Measurements from ENCODE around the gene ZNF423.
"Not testable (repeated sequence)": the region's sequence is repeated elsewhere in the genome, so short reads cannot be mapped to it uniquely, and the experiment has no call there.

The ZNF423 gene

DNA sequence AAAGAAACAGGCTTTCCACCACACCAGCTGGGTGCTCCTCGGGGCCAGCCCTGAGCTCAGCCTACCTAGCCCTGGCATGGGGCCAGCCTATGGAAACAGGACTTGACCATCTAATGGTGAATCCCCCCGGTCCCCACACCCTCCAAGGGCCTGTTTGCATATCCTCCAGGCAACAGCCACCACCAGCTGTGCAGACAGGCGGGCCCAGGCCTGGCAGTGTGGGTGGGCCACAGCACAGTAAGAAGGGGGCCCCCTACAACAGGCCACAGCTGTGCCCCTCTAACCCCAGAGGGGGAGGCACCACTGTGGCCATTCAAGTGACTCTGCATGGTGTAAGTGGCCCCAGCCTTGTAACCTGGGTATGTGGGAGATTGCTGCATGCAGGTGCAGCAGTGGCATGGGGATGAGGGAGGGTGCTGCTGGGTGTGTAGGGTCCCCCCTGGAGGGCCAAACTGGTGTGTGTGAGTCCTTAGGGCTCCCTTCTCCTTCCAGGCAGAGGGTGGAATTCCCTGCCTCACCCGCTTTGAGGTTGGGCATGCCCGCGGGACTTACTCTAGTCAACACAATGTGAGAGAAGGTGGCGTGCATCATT lies 334.1 kb downstream of the ZNF423 start:
- no peak for DNase-seq

DNA sequence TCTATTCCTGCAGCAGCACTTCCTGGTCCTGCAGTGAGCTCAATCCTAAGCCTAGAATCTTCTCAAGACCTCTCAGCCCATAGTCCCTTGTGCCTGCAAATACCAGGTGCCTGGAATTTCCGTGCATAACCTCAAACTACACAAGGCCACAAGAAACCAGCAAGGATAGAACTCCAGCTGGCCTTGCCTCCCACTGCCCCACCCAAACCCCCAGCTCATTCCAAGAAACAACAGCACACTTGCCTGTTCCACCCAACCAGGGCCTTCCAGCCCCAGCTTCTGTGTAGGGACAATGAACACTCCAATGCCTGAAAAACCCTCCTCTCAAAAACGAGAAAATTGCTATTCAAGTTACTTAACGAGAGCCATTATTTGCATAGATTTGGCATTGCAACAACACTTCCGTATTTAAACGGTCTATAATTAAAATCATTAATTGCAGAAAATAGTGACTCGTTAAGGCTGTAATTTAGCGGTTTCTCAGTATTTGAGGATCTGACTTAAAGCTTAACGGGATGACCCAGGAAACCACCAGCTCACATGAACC lies 335.3 kb downstream of the ZNF423 start:
- no peak for DNase-seq

DNA sequence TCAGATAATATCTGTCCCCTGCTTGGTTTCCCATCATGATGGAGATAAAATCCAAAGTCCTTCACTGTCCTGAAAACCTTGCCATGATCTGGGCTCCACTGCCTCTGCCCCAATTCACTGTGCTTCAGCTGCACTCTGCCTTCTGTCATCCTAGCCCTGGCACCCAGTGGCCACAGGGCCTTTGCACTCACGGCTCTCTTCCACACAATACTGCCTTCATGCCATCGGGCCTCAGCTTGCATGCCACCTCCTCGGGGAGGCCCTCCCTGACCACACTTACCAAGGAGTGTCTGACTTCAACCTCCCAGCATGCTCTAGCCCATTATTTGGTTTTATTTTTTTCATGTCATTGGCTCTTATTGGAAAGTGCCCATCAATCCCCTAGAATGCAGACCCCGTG lies 336.2 kb downstream of the ZNF423 start:
- no peak for DNase-seq

DNA sequence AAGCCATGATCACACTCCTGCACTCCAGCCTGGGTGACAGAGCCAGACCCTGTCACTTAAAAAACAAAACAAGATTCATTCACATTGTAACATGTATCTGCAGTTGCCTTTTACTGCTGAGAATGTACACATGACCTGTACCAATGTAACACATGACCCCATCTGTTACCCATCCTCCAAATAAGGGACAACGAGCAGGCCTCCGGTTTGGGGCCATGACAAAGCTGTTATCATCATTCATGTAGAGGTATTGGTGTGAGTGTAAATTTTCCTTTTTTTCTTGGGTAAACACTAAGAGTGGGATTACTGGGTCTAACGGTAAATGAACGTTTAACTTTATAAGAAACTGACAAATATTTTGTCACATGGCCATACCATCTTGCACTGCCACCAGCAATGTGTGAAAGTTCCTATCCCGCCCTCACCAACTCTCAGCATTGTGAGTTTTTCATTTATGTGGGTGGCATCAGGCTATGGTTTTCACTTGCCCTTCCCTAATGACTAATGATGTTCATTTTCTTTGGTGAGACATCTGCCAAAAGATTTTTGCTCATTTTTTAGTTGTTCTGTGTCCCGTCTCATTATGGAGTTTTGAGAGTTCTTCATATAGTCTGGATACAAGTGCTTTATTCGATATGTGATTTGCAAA lies 336.8 kb downstream of the ZNF423 start:
- no peak for DNase-seq

DNA sequence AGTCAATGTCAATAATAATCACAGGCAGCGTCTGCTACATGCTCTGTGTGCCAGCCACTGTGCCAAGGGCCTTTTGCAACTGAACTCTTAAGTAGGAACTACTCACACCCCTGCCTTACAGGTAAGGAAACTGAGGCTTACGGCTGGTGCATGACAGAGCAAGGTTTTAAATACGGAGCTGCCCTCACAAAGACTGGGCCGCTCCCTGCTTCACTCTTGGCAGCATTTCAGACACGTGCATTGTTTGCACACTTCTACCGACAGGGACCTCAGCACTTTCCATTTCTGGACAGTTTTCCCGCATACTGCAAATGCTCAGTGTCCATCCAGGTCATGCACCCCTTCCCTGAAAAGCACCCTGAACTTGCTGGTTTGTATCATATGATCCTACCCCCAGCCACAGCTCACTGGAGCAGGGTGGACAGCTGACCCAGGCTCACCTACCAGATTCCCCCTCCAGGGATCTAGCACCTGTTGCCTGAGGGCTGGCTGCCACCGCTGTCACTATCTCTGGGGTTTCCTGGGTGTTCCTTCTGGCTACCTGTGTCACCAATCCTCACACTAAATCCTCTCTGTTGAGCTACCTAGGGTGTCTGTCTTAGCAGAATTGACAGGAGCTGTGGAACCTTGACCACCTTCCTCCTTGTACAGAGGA lies 339.4 kb downstream of the ZNF423 start:
- DNase-seq, result no peak

DNA sequence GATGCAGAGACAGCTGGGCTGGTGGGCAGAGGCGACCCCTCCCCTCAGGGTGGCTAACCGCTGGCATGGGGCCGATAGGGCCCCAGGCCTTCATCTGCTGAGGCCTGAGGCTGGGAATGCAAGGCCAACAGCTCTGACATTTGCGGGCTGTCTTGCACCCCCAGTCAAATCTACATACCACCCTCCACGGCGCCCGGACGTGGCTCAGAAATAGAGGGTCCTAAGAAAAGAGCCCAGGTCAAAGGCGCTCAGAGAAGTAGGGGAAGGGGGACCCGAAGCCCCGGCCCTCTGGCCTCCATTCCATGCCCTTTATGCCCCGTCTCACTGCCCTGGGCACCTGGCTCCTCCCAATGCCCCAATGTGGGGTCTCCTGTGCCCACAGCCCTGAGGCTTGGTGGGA lies 340.1 kb downstream of the ZNF423 start:
- DNase-seq, result no peak

DNA sequence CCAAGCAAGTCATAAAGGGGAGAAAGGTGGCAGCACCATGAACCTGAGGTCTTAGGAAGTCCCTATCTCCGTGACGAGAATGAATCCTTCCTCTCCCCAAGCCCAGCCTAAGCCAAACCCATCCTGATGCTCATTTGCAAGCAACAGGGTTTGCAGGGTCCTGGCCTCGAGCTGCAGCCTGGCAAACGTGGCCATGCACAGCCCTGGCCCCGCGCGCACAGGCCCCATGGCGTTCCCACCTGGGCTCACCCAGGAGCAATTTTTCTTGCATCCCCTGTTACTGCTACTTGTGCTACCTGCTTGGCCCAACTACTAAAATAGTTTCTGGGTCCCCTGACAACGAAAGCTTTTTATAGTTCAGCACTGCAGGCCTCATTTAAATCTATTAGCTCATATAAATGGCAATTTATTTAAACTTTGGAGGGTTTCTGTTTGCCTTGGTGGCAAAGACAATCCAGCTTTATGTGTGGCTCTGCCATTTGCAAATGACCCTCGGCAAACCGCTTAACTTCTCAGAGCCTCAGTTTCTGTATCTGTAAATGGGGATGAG lies 340.8 kb downstream of the ZNF423 start:
- DNase-seq, result no peak

DNA sequence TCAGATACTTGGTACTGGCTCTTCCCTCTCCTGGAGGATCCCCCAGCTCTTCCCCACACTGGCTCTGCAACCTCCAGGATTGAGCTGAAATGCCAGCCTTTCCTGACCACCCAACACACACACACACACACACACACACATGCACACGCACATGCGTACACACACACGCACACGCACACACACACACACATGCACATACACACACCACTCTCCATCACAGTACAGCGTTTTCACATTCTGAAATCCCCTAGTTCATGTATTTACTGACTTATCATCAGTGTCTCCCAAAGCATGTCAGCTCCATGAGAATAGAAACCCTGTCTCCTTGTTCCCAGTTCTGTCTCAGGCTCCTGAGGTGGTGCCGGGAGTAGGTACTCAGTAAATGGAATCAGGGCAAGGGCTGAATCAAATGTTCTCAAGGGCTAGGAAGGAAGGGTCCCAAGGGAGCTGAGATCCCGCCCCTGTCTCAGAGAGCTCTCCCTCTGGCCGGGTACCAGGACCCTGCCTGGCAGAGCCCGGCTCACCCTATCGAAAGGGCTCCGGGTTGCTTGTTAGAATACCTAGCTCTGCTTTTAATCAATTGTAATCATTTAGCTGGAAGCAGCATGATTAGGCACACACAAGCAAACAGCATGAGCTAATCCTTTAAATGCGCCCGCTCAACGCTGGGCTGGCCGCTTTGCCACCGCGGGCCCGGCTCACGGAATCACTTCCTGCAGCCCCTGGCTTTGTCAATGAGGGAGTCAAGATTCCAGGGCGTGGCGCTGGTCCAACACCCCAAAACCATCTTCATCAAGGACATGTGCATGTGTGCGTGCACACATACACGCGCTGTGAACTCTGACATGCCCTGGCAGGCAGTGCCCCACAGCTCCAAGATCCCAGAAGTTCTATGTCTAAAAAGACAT lies 341.6 kb downstream of the ZNF423 start:
- DNase-seq, result no peak

DNA sequence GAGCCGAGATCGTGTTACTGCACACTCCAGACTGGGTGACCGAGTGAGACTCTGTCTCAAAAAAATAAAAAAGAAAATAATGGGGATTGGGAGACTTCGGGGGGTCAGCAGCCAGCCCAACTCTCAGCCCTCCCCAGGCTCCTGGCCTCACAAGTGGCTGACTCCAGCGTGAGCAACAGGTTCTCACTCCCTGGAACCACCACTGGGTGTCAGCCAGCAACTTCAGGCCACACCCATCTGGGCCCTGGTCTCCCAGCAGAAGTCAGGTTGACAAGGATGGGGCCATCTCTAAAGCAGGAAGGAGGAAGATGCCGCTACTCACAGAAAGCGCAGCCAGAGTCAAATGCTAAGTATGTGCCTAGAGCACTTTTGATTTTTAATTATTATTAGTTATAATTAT lies 342.9 kb downstream of the ZNF423 start:
- DNase-seq, result peak in 1 of 2 donors; percentile 3

DNA sequence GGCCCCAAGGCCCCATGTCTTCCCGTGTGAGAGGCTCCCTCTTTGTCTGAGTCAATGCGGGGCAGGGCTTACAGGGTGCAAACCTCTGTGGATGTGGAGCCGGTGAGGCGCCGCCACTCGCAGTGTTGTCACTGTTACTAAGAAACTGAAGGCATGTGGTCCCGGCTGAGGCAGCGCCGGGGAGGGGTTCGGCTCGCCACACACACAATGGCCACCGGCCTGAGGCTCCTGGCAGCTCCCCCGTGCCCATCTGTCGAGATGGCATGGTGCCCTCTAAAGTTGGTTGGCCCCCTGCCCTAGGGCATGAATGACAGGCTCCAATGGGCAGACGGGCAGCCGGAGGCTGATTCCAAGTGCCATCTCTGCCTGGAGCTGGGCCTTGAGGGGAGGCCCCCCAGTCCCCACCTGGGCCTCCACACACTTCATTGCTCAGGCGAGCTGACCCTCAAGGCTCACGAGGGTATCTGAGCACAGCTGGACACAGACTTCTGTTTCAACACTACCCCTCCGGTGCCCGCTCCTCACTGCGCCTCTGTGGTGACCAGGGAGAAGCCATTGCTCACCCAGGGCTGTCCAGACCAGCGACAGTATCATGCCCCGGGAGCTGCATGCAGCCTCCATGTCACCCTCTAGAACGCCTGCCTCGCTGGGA lies 345.1 kb downstream of the ZNF423 start:
- no peak for DNase-seq

DNA sequence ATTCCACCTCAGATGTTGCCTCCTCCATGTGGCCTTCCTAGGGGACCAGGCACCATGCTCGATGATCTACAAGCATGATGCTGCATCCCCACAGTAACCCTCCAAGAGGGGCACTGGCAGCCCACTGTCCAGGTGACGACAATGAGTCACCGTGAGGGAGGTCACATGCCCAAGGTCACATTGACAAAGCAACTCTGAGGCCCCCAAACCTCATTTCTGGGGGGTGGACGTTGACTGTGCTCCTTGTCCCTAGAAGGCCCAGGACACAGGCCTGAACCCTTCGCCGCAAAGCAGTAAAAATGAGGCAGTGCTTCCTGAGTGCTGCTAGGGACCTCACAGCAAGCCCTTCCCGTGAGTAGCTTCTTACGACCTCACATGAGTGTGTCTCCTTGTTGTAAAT lies 345.8 kb downstream of the ZNF423 start:
- DNase-seq, result no peak

DNA sequence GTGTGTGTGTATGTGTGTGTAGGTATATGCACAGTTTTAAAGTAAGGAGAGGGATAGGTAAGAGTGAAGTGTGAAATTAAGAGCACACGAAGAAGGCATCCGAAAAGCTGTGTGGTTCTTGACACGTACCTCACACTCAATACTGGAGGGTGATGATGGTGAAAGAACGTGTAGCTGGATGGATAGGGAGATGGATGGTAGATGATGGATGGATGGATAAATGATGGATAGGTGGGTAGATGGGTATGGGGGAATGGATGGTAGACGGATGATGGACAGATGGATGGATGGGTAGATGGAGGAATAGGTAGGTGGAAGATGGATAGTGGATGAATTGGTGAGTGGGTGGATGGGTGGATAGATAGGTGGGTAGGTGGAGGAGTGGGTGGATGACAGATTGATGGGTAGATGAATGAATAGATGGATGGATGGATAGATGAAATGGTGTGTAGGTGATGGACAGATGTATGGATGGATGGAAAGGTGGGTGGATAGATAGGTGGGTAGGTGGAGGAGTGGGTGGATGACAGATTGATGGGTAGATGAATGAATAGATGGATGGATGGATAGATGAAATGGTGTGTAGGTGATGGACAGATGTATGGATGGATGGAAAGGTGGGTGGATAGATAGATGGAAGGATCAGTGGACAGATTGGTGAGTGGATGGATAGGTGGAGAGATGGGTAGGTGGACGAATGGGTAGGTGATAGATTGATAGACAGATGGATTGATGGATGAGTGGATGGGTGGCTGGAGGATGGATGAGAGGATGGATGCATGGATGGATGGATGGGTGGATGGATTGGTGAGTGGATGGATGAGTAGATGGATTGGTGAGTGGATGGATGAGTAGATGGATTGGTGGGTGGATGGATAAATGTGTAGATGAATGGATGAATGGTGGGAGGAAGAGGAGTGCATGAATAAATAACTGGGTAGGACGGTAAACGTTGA lies 349.6 kb downstream of the ZNF423 start:
- DNase-seq, result not testable (repeated sequence)

DNA sequence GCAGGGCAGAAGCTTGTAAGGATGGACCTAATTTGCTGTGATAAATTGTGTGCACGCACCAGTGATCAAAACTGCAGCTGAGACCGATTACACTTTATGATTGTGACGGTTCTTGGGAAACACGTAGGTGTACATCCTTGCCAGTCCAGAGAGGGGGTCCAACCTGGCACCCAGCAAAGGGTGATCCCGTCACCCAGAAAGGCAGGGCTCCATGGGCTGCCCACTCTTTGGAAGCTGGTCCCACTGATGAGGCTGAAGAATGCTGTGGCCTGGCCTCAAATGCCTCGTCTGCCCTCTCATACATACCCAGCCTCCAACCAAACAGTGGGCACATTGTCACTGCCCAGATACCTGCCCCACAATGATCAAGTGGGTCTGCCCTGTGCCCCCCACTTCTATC lies 350.4 kb downstream of the ZNF423 start:
- DNase-seq, result no peak

DNA sequence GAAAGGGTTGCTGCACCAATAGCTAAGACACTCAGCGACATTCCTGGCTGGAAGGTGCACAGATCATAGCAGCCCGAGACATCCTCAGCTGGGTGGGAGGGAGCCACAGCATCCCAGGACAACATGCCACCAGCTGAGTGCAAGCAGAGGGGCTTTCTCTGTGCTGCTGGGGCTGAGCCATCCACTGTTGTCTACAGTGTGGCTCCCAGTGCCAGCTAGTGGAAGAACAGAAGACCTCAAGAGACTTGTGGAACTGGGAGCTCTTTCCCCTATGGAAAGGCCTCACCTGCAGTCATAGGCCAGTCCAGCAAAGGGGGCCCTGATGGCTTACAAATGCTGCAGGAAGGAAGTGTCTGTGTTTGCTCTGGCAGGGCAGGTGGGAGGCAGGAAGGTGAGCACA lies 351.3 kb downstream of the ZNF423 start:
- DNase-seq, result no peak

DNA sequence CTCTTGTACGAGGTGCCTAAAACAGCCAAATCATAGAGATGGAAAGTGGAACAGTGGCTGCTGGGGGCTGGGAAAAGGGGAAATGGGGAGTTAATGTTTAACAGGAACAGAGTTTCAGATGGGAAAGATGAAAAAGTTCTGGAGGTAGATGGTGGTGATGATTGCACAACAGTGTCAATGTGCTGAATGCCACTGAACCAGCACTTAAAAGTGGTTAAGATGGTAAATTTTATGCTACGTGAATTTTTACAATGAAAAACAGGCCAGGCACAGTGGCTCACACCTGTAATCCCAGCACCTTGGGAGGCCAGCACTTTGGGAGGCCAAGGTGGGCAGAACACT lies 351.9 kb downstream of the ZNF423 start:
- no peak for DNase-seq

DNA sequence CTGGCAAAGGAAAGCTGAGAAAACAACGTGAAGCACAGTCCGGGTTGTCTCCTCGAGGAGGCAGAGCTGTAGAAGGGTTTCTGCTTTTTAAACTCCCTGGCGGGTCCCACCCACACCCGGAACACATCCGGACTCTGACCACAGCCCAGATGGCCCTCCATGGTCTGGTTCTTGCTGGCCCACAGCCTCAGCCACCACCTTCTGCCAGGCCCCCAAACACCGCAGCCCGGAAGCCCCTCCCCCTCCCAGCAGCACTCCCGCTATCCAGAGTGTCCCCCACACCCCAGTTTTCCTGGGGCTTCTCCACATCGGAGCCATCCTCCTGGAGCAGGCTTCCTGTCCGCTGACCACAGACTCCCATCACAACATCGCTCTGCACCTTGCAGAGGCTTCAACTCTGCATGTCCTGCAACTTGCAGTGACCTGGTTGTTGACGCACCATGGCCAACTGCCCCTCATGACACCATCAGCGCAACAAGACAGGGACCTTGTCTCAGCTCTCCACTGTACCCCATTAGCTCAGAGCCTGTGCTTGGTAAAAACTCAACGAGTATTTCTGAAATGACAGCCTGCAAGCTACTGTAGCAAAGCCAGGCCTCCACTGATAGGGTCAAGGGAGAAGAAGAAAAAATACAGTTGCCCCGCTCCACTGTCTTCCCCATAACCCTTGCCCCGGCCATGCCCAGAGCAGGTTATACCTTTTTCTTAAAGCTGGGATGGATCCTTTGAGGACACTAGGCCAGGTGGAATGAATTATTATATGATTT lies 352.5 kb downstream of the ZNF423 start:
- DNase-seq, result peak in 1 of 2 donors; percentile 23

DNA sequence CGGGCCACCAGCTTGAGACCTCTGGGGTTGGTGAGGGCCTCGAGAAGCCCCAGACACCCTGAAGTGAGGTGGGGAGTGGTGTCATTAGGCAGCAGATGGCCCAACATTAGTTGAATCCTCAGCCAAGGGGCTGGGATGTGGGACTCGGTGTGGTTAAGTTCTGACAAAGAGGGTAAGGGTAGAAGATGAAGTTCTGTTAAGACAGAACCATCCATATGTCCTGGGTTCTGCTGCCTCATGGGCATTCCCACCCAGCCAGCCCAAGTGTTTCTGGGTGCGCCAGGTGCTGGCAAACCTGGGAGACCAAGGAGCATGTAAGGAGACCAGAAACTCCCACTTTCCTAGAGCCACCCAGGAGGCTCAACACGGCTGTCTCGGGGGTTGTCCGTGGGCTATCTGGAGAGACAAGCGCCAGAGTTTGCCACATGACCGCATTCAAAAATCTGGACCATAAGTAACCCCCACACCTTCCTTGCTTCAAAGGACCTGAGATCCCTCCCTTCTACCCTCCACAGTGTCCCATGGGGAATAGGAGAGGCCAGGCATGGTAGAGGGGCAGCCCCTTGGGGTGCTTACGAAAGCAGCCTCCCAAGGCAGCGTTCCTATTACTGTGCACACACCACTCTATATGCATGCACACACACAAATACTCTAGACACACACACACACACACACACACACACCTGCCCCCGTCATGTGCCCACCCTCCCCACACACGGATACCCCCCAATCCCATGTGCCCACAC lies 353.6 kb downstream of the ZNF423 start:
- no peak for DNase-seq

DNA sequence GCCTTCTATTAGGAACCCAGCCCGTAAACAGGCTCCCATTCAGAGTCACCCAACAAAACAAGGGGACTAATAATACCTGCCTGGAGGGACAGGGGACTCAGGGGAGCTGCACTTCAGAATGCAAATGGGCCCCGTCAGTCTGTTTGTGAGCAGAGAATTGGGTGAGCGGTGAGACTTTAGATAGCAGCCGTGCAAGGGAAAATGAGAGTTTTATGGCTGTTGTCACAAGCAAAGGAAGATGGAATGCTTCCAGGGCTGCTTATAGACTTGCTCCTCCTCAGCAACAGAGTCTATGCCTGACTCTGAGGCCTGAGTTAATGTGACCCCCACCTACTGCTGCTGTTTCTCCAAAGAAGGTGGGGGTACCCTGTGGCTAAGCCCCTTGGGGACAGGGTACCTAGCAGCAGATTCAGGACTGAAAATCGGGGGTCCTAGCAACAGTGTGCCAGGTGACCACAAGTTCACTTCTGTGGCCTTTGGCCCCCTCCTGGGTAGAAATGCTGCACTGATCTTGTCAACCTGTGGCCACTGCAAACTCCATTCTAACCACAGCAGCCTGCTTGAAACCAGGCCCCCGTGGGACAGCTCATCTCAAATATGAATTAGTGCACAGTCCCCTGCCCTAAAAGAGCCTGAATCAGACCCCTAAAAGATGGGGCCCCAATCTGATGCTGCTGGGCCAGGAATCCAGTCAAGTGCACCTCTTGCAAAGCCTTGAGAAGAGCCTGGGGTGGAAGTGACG lies 355.9 kb downstream of the ZNF423 start:
- DNase-seq, result no peak

DNA sequence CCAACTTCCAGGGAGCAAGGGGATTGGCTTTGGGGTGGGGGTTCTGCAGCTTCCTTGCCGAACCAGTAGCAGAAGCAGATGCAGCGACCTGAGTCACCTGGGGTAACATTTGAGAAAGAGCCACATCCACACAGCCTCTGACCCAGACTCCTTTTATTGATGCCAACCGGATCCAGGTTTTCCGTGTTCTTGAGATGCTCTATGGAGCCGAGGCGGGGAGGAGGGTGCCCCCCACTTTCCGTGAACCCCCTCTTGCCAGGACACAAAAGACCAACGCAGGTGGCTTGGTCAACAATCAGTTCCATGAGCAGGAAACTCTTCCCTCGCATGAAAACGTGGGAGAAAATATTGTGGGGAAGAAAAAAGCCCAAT lies 356.5 kb downstream of the ZNF423 start:
- no peak for DNase-seq
